Measurements from ENCODE around the gene TRAF5.

Gene TRAF5

GRCh38 chr1:211343607-211344006 is 17.0 kb downstream of the TRAF5 start:
- Histone ChIP-seq H3K9me2 (replicated peaks; ENCODE audit: insufficient read depth, low read length) (no peaks in the 10 kb centered on the region), H3K4me3 (ENCODE audit: insufficient read depth, low read length, poor library complexity, severe bottlenecking) (no peak overlapping the region), H3K9me3 (ENCODE audit: insufficient read depth, low read length) (no peaks in the 10 kb centered on the region), H3K4me2 (ENCODE audit: low read depth, low read length, poor library complexity, severe bottlenecking) (no peak overlapping the region), H3F3A (ENCODE audit: insufficient read depth) (no peaks in the 10 kb centered on the region), H3K36me3 (ENCODE audit: low read length) (no peaks in the 10 kb centered on the region), H3K27me3 (ENCODE audit: low read length) (no peaks in the 10 kb centered on the region), H2AFZ (ENCODE audit: low read depth, low read length, severe bottlenecking) (no peak overlapping the region), H4K20me1 (ENCODE audit: low read depth, low read length) (no peaks in the 10 kb centered on the region), H3K79me2 (ENCODE audit: insufficient read depth, low read length) (peaks cover 11% of the 10 kb centered on the region; the same call in 1 of the 2 replicates), H3K27ac (ENCODE audit: low read depth, low read length) (no peak overlapping the region), H3K9ac (ENCODE audit: low read length) (no peak overlapping the region)
- no peak for TF ChIP-seq EZH2phosphoT487 (conservative IDR thresholded peaks at IDR 0.05; ENCODE audit: low read length)
- TF ChIP-seq, protein P1, sequence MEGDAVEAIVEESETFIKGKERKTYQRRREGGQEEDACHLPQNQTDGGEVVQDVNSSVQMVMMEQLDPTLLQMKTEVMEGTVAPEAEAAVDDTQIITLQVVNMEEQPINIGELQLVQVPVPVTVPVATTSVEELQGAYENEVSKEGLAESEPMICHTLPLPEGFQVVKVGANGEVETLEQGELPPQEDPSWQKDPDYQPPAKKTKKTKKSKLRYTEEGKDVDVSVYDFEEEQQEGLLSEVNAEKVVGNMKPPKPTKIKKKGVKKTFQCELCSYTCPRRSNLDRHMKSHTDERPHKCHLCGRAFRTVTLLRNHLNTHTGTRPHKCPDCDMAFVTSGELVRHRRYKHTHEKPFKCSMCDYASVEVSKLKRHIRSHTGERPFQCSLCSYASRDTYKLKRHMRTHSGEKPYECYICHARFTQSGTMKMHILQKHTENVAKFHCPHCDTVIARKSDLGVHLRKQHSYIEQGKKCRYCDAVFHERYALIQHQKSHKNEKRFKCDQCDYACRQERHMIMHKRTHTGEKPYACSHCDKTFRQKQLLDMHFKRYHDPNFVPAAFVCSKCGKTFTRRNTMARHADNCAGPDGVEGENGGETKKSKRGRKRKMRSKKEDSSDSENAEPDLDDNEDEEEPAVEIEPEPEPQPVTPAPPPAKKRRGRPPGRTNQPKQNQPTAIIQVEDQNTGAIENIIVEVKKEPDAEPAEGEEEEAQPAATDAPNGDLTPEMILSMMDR (IDR thresholded peaks at IDR 0.05; ENCODE audit: insufficient read depth, low read length, poor library complexity, severe bottlenecking) = no peak

GRCh38 chr1:211344152-211344618 is 17.6 kb downstream of the TRAF5 start:
- Histone ChIP-seq H3F3A (ENCODE audit: insufficient read depth) (no peaks in the 10 kb centered on the region), H3K9ac (ENCODE audit: low read length) (no peak overlapping the region), H3K4me2 (ENCODE audit: low read depth, low read length, poor library complexity, severe bottlenecking) (no peak overlapping the region), H2AFZ (ENCODE audit: low read depth, low read length, severe bottlenecking) (no peak overlapping the region), H3K9me2 (replicated peaks; ENCODE audit: insufficient read depth, low read length) (no peaks in the 10 kb centered on the region), H4K20me1 (ENCODE audit: low read depth, low read length) (no peaks in the 10 kb centered on the region), H3K79me2 (ENCODE audit: insufficient read depth, low read length) (peaks cover 8% of the 10 kb centered on the region; the same call in 1 of the 2 replicates), H3K36me3 (ENCODE audit: low read length) (no peaks in the 10 kb centered on the region), H3K27me3 (ENCODE audit: low read length) (no peaks in the 10 kb centered on the region), H3K27ac (ENCODE audit: low read depth, low read length) (no peak overlapping the region), H3K4me3 (ENCODE audit: insufficient read depth, low read length, poor library complexity, severe bottlenecking) (no peak overlapping the region), H3K9me3 (ENCODE audit: insufficient read depth, low read length) (no peaks in the 10 kb centered on the region)
- TF ChIP-seq, protein P1 (IDR thresholded peaks at IDR 0.05; ENCODE audit: insufficient read depth, low read length, poor library complexity, severe bottlenecking) = no peak
- TF ChIP-seq EZH2phosphoT487 (conservative IDR thresholded peaks at IDR 0.05; ENCODE audit: low read length) = no peak

- Histone ChIP-seq H3K27ac (ENCODE audit: low read depth, low read length) (no peak overlapping the region), H3K4me2 (ENCODE audit: low read depth, low read length, poor library complexity, severe bottlenecking) (no peak overlapping the region), H2AFZ (ENCODE audit: low read depth, low read length, severe bottlenecking) (no peak overlapping the region), H3K9ac (ENCODE audit: low read length) (no peak overlapping the region), H4K20me1 (ENCODE audit: low read depth, low read length) (no peaks in the 10 kb centered on the region), H3K27me3 (ENCODE audit: low read length) (no peaks in the 10 kb centered on the region), H3K79me2 (ENCODE audit: insufficient read depth, low read length) (peaks cover 8% of the 10 kb centered on the region; the same call in 1 of the 2 replicates), H3K9me2 (replicated peaks; ENCODE audit: insufficient read depth, low read length) (no peaks in the 10 kb centered on the region), H3K4me3 (ENCODE audit: insufficient read depth, low read length, poor library complexity, severe bottlenecking) (no peak overlapping the region), H3F3A (ENCODE audit: insufficient read depth) (no peaks in the 10 kb centered on the region), H3K9me3 (ENCODE audit: insufficient read depth, low read length) (no peaks in the 10 kb centered on the region), H3K36me3 (ENCODE audit: low read length) (no peaks in the 10 kb centered on the region)
- TF ChIP-seq, protein P1 (IDR thresholded peaks at IDR 0.05; ENCODE audit: insufficient read depth, low read length, poor library complexity, severe bottlenecking) = no peak
- TF ChIP-seq EZH2phosphoT487 (conservative IDR thresholded peaks at IDR 0.05; ENCODE audit: low read length) = no peak
These were observed 19.1 kb downstream of the TRAF5 start for GRCh38 chr1:211345719-211346118.
